NCI-H1048 (cell line): ENCODE measurements around the gene ZNF783.
"Not testable (repeated sequence)": the region's sequence is repeated elsewhere in the genome, so short reads cannot be mapped to it uniquely, and the experiment has no call there.

ENCODE experiments used
- DNase-seq: peaks from one replicate; lab custom pipeline; 2025; lab: John Stamatoyannopoulos, UW

The ZNF783 gene

DNA sequence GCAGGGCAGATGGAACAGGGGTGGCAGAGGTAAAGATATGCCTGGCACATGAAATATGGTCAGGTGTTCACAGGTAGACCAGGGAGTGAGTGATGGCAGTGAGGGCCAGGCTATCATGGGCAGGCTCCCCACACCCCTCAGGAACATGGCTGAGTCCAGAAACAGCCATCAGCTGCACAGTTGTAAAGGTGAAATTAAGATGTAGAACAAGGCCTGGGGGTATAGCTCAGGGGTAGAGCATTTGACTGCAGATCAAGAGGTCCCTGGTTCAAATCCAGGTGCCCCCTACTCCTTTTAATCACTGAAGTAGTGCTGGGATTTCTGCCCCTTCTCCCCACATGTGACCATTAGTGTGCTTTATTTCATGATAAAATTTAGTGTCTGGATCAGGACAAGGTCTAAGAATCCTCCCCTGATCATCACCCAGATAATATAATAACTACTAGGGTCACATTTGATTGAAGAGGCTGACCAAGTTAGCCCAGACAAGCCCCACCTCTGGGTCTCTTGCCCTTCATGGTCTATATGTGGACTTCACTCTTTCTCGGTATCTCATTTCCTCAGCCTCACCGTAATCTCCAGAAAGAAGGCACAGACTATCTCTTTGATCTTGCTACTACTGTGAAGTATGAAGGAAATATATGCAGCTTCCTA is 69.0 kb downstream of the ZNF783 start:
- no peak for DNase-seq

DNA sequence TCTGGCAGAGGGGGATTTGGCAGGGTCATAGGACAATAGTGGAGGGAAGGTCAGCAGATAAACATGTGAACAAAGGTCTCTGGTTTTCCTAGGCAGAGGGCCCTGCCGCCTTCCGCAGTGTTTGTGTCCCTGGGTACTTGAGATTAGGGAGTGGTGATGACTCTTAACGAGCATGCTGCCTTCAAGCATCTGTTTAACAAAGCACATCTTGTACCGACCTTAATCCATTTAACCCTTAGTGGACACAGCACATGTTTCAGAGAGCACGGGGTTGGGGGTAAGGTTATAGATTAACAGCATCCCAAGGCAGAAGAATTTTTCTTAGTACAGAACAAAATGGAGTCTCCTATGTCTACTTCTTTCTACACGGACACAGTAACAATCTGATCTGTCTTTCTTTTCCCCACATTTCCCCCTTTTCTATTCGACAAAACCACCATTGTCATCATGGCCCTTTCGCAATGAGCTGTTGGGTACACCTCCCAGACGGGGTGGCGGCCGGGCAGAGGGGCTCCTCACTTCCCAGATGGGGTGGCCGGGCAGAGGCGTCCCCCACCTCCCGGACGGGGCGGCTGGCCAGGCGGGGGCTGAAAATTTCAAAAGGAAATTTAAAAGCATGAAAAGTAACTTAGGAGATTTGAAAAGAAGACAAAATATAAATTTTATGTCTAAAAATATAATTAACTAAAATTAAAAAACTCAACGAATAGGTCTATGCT is 70.8 kb downstream of the ZNF783 start:
- DNase-seq, result not testable (repeated sequence)

DNA sequence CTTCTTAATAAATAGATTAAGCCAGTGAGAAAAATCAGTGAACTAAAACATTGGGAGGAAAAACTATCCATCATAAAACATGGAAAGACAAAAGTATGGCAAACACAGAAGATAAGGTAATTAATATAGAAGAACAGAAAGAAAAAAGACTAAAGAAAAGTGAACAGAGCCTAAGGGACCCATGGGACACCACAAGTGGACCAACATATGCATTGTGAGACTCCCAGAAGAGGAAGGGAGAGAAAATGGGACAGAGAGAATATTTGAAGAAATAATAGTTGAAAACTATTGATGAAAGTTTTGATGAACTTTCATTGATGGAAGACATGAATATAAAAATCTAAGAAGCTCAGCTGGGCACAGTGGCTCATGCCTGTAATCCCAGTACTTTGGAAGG is 71.3 kb downstream of the ZNF783 start:
- no peak for DNase-seq

DNA sequence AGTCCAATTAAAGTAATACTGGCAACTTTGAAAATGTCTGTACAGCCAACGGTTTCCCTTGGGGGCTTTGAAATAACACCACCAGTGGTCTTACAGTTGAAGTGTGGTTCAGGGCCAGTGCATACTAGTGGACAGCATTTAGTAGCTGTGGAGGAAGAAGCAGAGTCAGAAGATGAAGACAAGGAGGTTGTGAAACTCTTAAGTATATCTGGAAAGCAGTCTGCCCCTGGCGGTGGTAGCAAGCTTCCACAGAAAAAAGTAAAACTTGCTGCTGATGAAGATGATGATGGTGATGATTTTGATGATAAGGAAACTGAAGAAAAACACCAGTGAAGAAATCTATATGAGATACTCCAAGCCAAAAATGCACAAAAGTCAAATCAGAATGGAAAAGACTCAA is 72.2 kb downstream of the ZNF783 start:
- no peak for DNase-seq
